NOMO-1 treated with dmso at 0.1 percent for 144 hours (cell line): ENCODE data around the gene ABCB6.
A peak's percentile ranks its signal among the peaks of the same experiment; 100 is the strongest.

Experiments used
- DNase-seq: peaks from one replicate; lab custom pipeline; 2025; ENCODE audit not compliant: unreplicated experiment; lab: John Stamatoyannopoulos, UW

Gene ABCB6

GRCh38 chr2:219171231-219171651, 47.5 kb downstream of the ABCB6 start:
- no peak for DNase-seq

- DNase-seq, result no peak
These were observed 48.7 kb downstream of the ABCB6 start, which contains the start of gene SLC23A3 for GRCh38 chr2:219169930-219170654. Gene SLC23A3 (minus strand): TSS chr2:219170029. CDS start chr2:219169984, 45 bp downstream.

- DNase-seq, result no peak
These were observed 49.8 kb downstream of the ABCB6 start for GRCh38 chr2:219168932-219169331.

- no peak for DNase-seq
These were observed 50.2 kb downstream of the ABCB6 start for GRCh38 chr2:219168526-219168925.

- no peak for DNase-seq
These were observed 50.8 kb downstream of the ABCB6 start for GRCh38 chr2:219167997-219168396.

GRCh38 chr2:219165058-219165911, 53.5 kb downstream of the ABCB6 start:
- no peak for DNase-seq

- DNase-seq, result no peak
These were observed 55.6 kb downstream of the ABCB6 start for GRCh38 chr2:219163156-219163555.

- DNase-seq, result no peak
These were observed 57.7 kb downstream of the ABCB6 start for GRCh38 chr2:219161097-219161496.

- DNase-seq, result peak; percentile 87
These were observed 58.4 kb downstream of the ABCB6 start, which contains the start of gene NHEJ1 for GRCh38 chr2:219160186-219161017. Gene NHEJ1 (minus strand): TSS chr2:219160815. CDS start chr2:219158362, 2,453 bp downstream.
